NCI-H524 treated with DMSO at 0.1 percent for 48 hours (cell line): ENCODE data around the gene DIS3.
"Not testable (repeated sequence)": the region's sequence is repeated elsewhere in the genome, so short reads cannot be mapped to it uniquely, and the experiment has no call there.

Experiments
- DNase-seq: peaks from one replicate; lab custom pipeline; 2025; lab: John Stamatoyannopoulos, UW

DIS3 gene

DNA sequence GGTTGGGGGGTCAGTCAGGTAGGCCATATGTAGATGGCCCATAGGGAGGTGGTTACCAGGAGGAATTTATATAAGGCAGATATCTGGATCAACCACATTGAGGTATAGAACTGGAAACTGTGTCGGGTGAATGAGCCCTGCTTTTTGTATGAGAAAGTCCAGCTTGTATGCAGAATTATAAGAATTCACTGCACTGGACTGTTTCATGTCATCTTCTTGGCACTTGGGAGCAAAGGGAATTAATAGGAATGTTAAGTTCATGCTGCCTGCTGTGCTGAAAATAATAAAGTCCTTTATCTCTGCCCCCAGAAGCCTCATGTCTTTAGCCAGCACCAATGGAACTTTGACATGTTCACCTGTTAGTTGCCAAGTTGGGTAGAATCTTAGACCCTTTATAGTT is 41.7 kb downstream of the DIS3 start:
- DNase-seq, result no peak

DNA sequence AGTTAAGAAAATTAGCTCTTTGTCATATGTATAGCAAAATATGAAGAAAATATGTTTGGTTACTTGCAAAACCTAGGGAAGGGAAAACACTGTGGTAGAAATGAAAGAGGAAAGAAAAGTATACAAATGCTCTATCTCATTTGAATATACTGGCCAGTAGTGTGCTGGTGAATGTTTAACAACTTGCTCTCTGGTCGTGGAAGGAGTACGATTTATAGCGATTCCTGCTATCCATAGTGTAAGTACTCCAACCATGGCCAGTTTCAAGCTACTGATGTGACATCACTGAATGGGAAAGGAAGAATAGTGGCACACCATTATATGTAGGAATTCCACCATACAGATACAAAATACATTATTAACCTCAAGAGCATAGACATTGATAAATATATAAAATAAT is 44.7 kb downstream of the DIS3 start:
- DNase-seq, result no peak

DNA sequence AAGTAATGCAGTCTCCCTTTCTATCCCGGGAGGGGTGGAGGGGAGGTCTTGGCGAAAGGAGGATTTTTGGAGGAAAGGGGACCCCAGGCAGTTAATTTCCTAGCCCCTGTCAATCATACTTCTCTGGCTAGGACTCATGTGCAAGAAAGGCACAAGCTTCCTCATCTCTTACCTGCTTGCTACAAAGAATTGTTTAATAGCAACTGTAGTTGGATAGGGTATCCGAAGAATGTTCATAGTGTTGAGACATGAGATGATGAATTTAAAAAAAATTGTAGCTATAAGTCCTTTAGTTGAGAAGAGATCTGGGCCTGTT is 53.5 kb downstream of the DIS3 start:
- no peak for DNase-seq

DNA sequence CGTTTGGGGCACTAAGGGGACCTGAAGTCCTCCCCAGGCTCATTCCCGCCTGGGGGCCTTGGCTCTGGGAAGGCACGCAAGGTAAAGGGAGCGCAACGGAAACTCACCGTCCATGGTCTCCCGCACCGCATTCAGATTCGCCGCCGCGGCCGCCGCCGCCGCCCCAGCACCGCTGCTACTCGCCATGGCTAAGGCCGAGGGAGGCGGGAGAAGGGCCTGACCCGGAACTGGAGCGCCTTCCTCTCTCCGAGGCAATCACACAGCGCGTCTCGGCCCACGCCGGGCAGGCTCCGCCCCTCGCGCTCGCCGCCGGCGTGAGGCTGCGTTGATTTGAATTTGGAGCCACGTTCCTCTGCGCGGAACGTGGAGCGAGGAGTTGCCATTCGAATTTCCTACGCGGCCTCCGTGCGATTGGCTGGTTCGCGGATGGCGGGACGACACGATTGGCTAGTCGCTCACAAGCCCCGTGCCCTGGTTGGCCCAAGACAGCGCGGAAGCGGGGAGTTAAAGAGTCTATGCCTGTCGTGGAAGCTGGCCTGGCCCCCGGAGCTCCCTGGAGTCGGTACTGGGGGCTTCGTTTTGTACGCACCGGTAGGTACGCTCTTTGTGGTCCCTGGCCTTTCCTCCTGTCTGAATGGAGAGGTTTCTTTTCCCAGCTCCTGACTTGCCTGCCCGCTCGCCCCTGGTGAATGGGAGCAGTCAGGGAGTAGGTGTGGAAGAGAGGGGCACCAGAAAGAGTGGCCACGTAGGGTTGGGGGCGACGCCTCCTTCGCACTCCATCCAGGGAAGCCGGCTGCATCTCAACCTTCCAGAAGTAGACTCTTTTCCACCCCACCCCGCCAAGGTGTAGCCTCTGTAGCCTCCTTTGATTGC is 54.0 kb downstream of the DIS3 start, which contains the start of the genes BORA and MZT1:
BORA (plus strand) TSS at position 507 of the 873 bp plus-strand sequence. CDS start 1,018 bp downstream, outside the sequence.
MZT1 (minus strand) TSS at position 213 of the 873 bp plus-strand sequence; CDS start at position 186, 27 bp downstream.
- peak; percentile 56 for DNase-seq

DNA sequence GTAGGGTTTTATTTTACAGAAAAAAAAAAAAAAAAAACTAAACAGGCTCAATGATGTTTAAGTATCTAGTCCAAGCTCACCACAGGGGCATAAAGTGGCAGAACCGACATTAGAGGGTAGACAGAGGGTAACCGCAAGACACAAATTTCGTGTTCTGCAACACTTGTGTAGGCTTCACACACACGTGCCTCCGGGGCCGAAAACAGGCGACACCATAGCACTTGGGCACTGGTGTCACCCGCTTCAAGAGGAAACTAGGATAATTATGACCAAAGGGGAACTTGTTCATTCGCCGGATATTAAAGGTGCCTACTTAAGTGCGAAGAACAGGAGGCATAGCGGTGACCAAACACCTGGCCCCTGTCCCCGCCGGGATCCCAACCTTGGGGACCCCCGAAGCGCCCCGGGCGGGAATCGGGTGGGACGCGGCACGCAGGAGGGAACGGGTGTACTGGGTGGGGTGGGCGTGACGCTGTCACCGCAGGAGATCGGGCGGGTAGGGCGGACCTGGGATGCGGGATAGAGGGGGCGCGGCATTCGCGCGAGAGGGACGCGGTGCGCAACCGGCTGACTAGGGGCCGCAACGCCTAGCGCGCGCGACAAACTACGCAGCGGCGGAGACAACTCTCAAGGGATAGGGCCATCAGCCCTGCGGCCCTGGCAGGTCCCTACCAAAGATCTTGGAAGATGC is 54.8 kb downstream of the DIS3 start:
- peak; percentile 4 for DNase-seq

DNA sequence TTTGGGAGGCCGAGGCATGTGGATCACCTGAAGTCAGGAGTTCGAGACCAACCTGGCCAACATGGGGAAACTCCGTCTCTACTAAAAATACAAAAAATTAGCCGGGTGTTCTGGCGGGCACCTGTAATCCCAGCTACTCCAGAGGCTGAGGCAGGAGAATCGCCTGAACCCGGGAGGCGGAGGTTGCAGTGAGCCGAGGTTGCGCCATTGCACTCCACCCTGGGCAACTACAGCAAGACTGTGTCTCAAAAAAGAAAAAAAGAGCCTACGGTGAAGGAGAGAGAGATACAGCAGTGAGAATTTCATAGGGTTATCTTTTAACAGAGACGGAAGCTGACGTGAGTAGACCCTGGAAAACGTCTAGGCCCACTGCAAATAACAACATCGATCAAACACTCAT is 55.5 kb downstream of the DIS3 start:
- DNase-seq, result not testable (repeated sequence)

DNA sequence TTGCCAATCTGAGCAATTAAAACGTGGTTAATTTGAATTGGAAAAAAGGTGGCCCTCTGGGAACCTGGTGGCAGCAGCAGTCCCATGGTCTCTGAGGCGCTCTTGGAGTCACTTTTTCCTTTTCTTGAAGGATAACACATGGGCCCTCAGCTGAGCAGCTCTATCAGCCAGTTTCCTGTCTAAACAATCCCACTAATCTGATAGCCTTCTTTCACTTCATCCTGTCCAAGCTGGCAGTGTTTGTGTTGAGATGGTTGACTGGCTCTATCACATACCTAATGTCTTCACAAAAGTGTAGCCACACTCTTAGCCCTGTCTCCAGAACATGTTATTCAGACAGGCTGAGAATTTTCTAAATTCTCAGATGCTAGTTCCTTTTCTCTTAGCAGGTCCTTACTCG is 64.9 kb downstream of the DIS3 start:
- no peak for DNase-seq
